ENCODE measurements around the gene WDR53.

DNA sequence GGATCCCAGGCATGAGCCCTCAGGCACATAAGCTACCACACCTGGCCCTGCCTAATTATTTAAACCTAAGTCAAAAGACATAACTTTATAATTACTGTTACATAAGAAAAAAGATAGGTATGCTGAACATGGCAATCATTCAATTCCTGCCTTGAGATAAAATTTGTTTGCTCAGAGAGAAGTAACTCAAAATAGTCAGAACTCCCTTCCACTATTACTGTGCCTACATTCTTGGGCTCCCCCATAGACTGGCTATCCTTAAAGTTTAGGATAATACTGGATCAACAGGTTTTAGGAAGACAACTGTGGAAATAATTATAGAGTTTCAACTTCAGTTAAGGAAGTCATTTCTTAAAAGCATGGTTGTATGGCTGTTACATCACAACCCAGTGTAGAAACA, 9.9 kb downstream of the WDR53 start:
- no peak for TF ChIP-seq CTCF (IDR thresholded peaks at IDR 0.05)
- TF ChIP-seq POLR2A (IDR thresholded peaks at IDR 0.05): no peak
